AG04449 (cell line): ENCODE measurements around the gene KCNMA1.

Experiments used
- CTCF ChIA-PET: fragments of 350-600 bp; formaldehyde crosslinking; extraction: SDS; loops from one replicate; lab custom pipeline; 2021; ENCODE audit warnings: antibody characterized with exemption; lab: Yijun Ruan, JAX
- POLR2A ChIA-PET: fragments of 400-600, 350-600 bp; formaldehyde crosslinking; extraction: SDS; loops from one replicate; lab custom pipeline; 2020; ENCODE audit warnings: antibody characterized with exemption, inconsistent platforms; lab: Yijun Ruan, JAX
- DNase-seq: peaks from one replicate; pipeline ENCODE4 v3.0.0-alpha.2; 2010; ENCODE audit warnings: low read depth, low spot score
- H3K4me3 ChIP-seq: 2 replicates; pipeline ENCODE4 v1.5.1; 2011; ENCODE audit warnings: low read depth, mild to moderate bottlenecking, control low read depth, low read length
- CTCF ChIP-seq: IDR thresholded peaks from one replicate; pipeline ENCODE4 v1.5.1; 2011; ENCODE audit warnings: mild to moderate bottlenecking, moderate library complexity, low read length, control low read depth, inconsistent platforms; ENCODE audit not compliant: insufficient read depth; ENCODE audit errors: missing control alignments

KCNMA1 gene

DNA sequence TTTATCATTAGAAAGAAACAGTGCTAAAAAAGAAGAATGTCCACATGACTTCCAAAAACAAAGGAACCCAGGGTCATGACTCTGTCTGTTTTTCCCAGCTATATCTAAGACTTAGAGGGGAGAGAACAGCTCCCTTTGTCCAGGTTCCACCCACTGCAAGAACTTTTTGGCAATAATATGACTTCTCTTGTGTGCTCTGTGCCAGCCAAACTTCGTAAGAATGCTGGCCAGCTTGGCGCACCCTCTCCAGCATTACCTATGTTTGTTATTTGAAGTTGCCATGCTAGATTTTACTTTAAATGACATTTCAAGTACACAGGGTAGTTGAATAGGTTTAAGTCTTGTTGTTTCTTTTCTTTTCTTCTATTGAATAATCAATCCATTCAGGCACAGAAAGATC, 371.4 kb downstream of the KCNMA1 start:
- DNase-seq, result no peak
- ChIA-PET POLR2A (no interaction called here), CTCF (interaction anchor here (1.0 to 1.9 kb wide), 4 partner anchors 14 to 101 kb away, joined by 3 to 7 read pairs (median 3); no protein-coding TSS in a partner anchor)
- no peak overlapping the region for H3K4me3 ChIP-seq
- TF ChIP-seq CTCF, result no peak

- no peak overlapping the region for H3K4me3 ChIP-seq
- TF ChIP-seq CTCF, result no peak
- no peak for DNase-seq
- ChIA-PET CTCF (interaction anchor here (1.3 to 1.8 kb wide), 2 partner anchors 14 to 99 kb away, joined by 3 to 7 read pairs; no protein-coding TSS in a partner anchor), POLR2A (no interaction called here)
Measured at GRCh38 chr10:77264527-77264926, 373.1 kb downstream of the KCNMA1 start.

DNA sequence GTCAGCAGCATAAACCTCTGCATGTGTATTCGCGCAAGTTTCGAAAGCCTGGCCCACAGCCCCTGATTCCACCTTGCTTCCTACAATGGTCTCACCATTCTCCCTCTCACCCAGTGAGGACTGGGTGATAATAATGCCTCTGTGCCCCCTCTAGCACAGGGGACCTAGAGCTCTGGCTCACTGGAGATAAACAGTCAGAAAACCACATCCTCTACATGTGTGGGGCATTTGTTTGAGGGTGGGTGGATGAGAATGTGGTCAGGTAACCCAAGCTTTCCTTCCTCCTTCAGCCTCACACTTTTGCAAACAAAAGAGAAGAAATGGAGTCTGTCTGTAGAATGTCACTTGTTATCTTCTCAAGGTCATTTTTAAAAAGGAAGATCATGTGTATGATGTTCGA, 373.5 kb downstream of the KCNMA1 start:
- H3K4me3 ChIP-seq, result no peak overlapping the region
- DNase-seq, result no peak

DNA sequence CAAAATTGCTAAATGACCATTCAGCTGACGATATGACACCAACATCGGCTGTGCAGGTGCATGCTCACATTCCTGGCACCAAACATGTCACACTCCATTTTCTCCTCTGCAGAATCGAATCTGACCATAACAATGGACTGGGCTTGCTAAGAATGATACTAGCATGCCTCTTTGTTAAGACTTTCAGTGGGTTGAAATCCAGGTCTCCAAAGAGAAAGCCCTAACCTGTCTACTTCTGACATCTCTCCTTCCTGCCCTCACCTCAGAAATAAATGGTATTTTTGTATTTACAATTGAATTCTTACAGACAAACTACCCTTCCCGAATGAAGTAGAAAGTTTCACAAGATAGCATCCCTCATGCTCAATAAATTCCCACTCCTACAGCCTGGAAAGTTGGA, 373.9 kb downstream of the KCNMA1 start:
- no peak for DNase-seq
- ChIA-PET CTCF (interaction anchor here (1.3 to 1.8 kb wide), 2 partner anchors 13 to 98 kb away, joined by 3 to 7 read pairs; no protein-coding TSS in a partner anchor), POLR2A (no interaction called here)
- no peak overlapping the region for H3K4me3 ChIP-seq
- TF ChIP-seq CTCF, result no peak

More for the DNA sequence above, 373.5 kb downstream of the KCNMA1 start:
- ChIA-PET CTCF (interaction anchor here (1.3 to 1.8 kb wide), 2 partner anchors 13 to 99 kb away, joined by 3 to 7 read pairs; no protein-coding TSS in a partner anchor), POLR2A (no interaction called here)
- TF ChIP-seq CTCF, result no peak

DNA sequence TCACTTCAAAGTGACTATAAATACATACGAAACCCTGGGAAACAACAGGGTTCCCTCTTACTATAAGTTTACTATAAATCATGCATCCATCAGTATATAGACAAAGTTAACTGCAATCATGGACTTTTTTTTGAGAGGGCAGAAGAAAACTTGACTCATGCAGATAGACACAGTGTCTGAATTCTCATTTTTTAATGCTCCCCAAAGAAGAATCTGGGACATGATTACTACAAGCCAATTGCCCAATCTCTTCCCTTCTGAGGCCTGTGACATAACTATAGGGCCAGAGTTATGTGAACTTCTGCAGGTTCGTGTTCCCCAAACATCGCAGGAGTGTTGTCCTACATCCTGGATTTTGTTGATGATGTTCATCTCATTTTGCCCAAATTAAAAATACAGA, 376.5 kb downstream of the KCNMA1 start:
- H3K4me3 ChIP-seq, result no peak overlapping the region
- no peak for TF ChIP-seq CTCF
- DNase-seq, result no peak
- ChIA-PET POLR2A (no interaction called here), CTCF (no interaction called here)

DNA sequence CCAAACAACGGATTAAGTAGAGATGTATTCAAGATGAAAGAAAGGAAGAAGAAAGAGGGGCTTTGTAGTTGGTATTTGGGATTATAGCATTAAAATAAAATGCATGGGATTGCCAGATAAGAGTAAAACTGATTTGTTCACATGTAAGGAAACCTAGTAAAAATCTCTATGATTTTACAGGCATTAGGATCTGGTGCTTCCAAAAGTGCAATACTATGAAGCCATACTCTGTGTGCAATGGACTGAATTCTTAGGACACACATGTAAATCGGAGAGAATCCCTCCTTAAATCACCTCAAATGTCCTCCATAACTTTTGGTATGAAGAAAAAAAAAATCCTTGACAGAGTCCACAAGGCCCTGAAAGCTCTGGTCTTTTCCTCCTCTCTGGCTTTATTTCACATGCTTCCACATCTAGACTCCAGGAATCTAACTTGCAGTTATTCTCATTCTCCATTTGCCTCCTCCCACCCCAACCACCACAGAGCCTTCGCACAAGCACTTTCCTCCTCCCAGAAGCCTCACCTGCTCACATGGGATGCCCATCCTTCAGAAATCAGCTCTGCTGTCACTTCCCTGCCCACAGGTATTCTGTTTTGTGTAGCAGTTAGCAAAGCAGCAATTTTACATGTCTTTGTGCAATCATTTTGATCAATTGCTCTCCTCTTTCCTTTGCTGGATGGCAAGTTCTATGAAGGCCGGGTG, 378.3 kb downstream of the KCNMA1 start:
- no peak for TF ChIP-seq CTCF
- no peak for DNase-seq
- ChIA-PET POLR2A (no interaction called here), CTCF (interaction anchor here (1.2 to 1.4 kb wide), 2 partner anchors 10 to 24 kb away, joined by 3 read pairs; no protein-coding TSS in a partner anchor)
- H3K4me3 ChIP-seq, result no peak overlapping the region
